MG63 (cell line): Measurements from ENCODE around the gene PSG7. TPM values are rescaled to one million over a fixed set of nuclear protein-coding genes. Genes with fewer than 3 reads are reported as not detected.
A peak's percentile ranks its signal among the peaks of the same experiment; 100 is the strongest.
"Not testable (repeated sequence)": the region's sequence is repeated elsewhere in the genome, so short reads cannot be mapped to it uniquely, and the experiment has no call there.

Source experiments
- DNase-seq: peaks from one replicate; pipeline ENCODE4 v3.0.0-alpha.2; 2020
- H3K27me3 ChIP-seq: fragments of 250-450 bp; sonication (Bioruptor Pico); 2 replicates; pipeline ENCODE4 v1.5.1; 2020; ENCODE audit warnings: mild to moderate bottlenecking, moderate library complexity
- H3K36me3 ChIP-seq: fragments of 250-450 bp; sonication (Bioruptor Pico); 2 replicates; pipeline ENCODE4 v1.5.1; 2020; ENCODE audit warnings: mild to moderate bottlenecking, moderate library complexity
- H3K4me3 ChIP-seq: fragments of 250-450 bp; sonication (Bioruptor Pico); 2 replicates; pipeline ENCODE4 v1.5.1; 2020; ENCODE audit warnings: mild to moderate bottlenecking, moderate library complexity
- H3K9me3 ChIP-seq: fragments of 250-450 bp; sonication (Bioruptor Pico); 2 replicates; pipeline ENCODE4 v1.5.1; 2020; ENCODE audit warnings: mild to moderate bottlenecking, moderate library complexity
- total RNA-seq: library from RNA; depleted of rRNA; stranded (reverse); fragments of >200 nt; shearing (Covaris generic); gene quantifications from 2 replicates; pipeline ENCODE4 v1.2.3, GENCODE V29; 2014; ENCODE audit warnings: low replicate concordance

The PSG7 gene
- total RNA-seq, 1 experiment from 2014 or later = not detected

- peaks cover 15% of the 10 kb centered on the region for H3K36me3 ChIP-seq
- H3K27me3 ChIP-seq = no peaks in the 10 kb centered on the region
- DNase-seq = no peak
- no peak overlapping the region for H3K4me3 ChIP-seq
- peaks cover 19% of the 10 kb centered on the region for H3K9me3 ChIP-seq
These were observed 17.3 kb downstream of the PSG7 start for GRCh38 chr19:42919757-42920079.

GRCh38 chr19:42919070-42919756 is 17.8 kb downstream of the PSG7 start:
- H3K9me3 ChIP-seq = peaks cover 17% of the 10 kb centered on the region
- DNase-seq, H3K4me3 ChIP-seq, H3K27me3 ChIP-seq: not testable (repeated sequence)
- peaks cover 12% of the 10 kb centered on the region for H3K36me3 ChIP-seq

GRCh38 chr19:42918377-42919069 is 18.5 kb downstream of the PSG7 start:
- not testable (repeated sequence) for H3K27me3 ChIP-seq, DNase-seq, H3K4me3 ChIP-seq, H3K36me3 ChIP-seq
- H3K9me3 ChIP-seq = peaks cover 17% of the 10 kb centered on the region

DNA sequence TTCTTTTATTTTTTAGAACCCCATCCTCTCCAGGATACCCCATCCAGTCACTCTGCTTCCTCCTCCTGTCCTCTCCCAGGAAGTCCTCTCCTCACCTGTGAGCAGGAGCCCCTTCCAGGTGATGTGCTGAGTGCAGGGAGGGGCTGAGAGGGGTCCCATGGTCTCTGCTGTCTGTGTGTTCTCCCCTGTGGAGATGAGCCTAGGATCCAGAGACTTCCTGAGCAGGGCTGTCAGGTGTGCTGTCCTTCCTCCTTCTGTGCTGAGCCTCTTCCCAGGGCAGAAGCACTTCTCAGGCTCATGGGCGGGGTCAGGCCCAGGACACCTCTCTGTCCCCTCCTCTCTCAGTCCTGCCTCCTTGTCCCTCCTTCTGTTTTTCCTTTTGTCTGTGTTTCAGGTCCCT is 19.4 kb downstream of the PSG7 start, which contains the start of gene PSG6:
TSS of gene PSG6 (minus strand) at position 261 of the 400 bp plus-strand sequence. CDS start at position 159, 102 bp downstream.
- H3K4me3 ChIP-seq, DNase-seq, H3K27me3 ChIP-seq: not testable (repeated sequence)

GRCh38 chr19:42916931-42917330 is 20.1 kb downstream of the PSG7 start:
- H3K4me3 ChIP-seq, H3K36me3 ChIP-seq, DNase-seq, H3K27me3 ChIP-seq: not testable (repeated sequence)
- H3K9me3 ChIP-seq = peaks cover 10% of the 10 kb centered on the region

More for the DNA sequence above, 19.4 kb downstream of the PSG7 start, which contains the start of gene PSG6:
- H3K36me3 ChIP-seq = not testable (repeated sequence)
- H3K9me3 ChIP-seq = peaks cover 11% of the 10 kb centered on the region

DNA sequence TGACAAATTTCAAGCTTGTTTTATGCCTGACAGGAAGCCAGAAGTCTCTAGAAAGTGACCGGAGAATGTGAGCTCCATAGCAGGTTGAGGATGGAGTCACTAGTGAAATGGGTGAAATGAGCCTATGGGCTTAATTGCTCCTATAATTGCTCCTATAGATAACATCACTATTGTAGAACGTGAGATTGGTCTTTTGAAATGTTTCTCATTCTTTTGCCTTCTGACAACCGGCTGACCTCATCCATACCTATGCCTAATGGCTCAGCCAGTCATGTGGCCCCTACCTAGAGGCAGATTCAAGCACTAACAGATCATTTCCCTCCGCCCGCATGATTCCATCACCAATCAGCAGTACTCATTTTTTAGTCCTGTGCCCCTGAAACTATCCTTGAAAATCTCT is 23.5 kb downstream of the PSG7 start:
- H3K27me3 ChIP-seq, DNase-seq: not testable (repeated sequence)

GRCh38 chr19:42912941-42913340 is 24.1 kb downstream of the PSG7 start:
- H3K27me3 ChIP-seq, H3K9me3 ChIP-seq, DNase-seq, H3K4me3 ChIP-seq, H3K36me3 ChIP-seq: not testable (repeated sequence)

More for the DNA sequence above, 23.5 kb downstream of the PSG7 start:
- not testable (repeated sequence) for H3K9me3 ChIP-seq, H3K4me3 ChIP-seq, H3K36me3 ChIP-seq

DNA sequence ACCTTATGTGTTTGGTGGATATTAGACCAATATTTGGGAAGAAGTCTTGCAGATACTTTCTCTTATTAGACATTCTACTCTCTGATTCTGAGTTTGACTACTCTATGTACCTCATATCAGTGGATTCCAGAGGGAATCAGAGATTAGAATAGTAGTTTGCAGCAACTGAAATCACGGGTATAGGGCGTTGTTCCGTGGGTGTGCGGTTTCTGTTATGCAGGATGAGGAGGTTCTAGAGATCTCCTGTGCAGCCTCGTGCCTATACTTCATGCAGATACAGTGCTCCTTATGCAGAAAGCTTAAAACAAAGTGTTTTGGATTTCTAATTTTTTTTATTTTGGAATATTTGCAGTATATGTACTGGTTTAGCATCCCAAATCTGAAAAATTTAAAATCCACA is 25.3 kb downstream of the PSG7 start:
- not testable (repeated sequence) for H3K27me3 ChIP-seq, H3K9me3 ChIP-seq, H3K4me3 ChIP-seq, DNase-seq, H3K36me3 ChIP-seq

GRCh38 chr19:42906162-42906561 is 30.8 kb downstream of the PSG7 start:
- H3K4me3 ChIP-seq, DNase-seq, H3K9me3 ChIP-seq, H3K27me3 ChIP-seq, H3K36me3 ChIP-seq: not testable (repeated sequence)

DNA sequence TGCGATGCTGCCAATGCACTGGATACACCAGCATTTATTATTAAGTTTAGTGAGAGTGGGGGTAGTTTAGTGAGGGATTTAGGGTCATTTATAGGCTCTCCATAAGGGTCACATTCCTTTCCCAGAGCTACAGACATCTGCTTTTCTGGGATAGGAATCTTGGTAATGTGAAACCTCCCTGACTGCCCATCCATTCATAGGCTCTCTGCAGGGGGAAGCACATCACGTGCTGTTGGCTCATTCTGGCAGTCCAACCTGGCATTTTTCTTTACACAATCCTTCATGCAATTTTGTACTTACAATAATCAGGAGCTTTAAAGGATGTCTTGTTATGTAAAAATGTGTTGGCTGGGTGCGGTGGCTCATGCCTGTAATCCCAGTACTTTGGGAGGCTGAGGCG is 36.4 kb downstream of the PSG7 start:
- peak; percentile 50 for DNase-seq
- H3K27me3 ChIP-seq, H3K4me3 ChIP-seq: not testable (repeated sequence)
- H3K36me3 ChIP-seq = peaks cover 16% of the 10 kb centered on the region
- H3K9me3 ChIP-seq = peaks cover 18% of the 10 kb centered on the region

- peaks cover 17% of the 10 kb centered on the region for H3K36me3 ChIP-seq
- H3K27me3 ChIP-seq, H3K4me3 ChIP-seq, DNase-seq: not testable (repeated sequence)
- peaks cover 24% of the 10 kb centered on the region for H3K9me3 ChIP-seq
These were observed 37.3 kb downstream of the PSG7 start for GRCh38 chr19:42899674-42900073.

GRCh38 chr19:42899110-42899509 is 37.9 kb downstream of the PSG7 start:
- peaks cover 16% of the 10 kb centered on the region for H3K36me3 ChIP-seq
- DNase-seq = not testable (repeated sequence)

DNA sequence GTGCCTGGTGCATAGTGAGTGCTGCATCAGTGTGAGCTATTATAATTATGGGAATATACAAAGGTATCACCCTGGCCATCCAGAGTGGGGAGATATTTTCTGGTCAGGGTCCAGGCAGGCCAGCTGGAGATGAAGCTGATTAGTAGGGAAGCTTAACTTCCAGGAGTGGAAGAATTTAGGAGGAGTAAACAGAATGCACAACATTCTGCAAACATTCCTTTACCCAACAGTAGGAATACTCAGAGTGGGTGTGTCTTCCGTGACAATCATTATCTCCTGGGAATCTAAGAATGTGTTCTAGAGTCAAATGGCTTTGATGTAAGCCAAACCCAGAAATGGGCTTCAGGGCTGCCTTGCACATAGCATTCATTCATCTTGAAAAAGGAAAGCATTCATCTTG is 38.4 kb downstream of the PSG7 start:
- peaks cover 17% of the 10 kb centered on the region for H3K36me3 ChIP-seq
- peak; percentile 67 for DNase-seq
- H3K27me3 ChIP-seq, H3K4me3 ChIP-seq: not testable (repeated sequence)
- H3K9me3 ChIP-seq = peaks cover 21% of the 10 kb centered on the region

More at GRCh38 chr19:42899110-42899509, 37.9 kb downstream of the PSG7 start:
- not testable (repeated sequence) for H3K27me3 ChIP-seq, H3K4me3 ChIP-seq
- H3K9me3 ChIP-seq = peaks cover 24% of the 10 kb centered on the region

- H3K4me3 ChIP-seq, DNase-seq, H3K27me3 ChIP-seq: not testable (repeated sequence)
- peaks cover 23% of the 10 kb centered on the region for H3K36me3 ChIP-seq
- H3K9me3 ChIP-seq = peaks cover 28% of the 10 kb centered on the region
These were observed 39.3 kb downstream of the PSG7 start for GRCh38 chr19:42897729-42898128.

- H3K27me3 ChIP-seq, H3K4me3 ChIP-seq, DNase-seq: not testable (repeated sequence)
- peaks cover 24% of the 10 kb centered on the region for H3K9me3 ChIP-seq
- peaks cover 32% of the 10 kb centered on the region for H3K36me3 ChIP-seq
These were observed 46.6 kb downstream of the PSG7 start for GRCh38 chr19:42890446-42890845.

- Histone ChIP-seq H3K9me3 (peaks cover 15% of the 10 kb centered on the region), H3K36me3 (peaks cover 27% of the 10 kb centered on the region)
- not testable (repeated sequence) for H3K27me3 ChIP-seq, H3K4me3 ChIP-seq, DNase-seq
These were observed 49.0 kb downstream of the PSG7 start for GRCh38 chr19:42887876-42888445.

GRCh38 chr19:42882730-42883129 is 54.3 kb downstream of the PSG7 start:
- not testable (repeated sequence) for H3K9me3 ChIP-seq, H3K4me3 ChIP-seq, H3K27me3 ChIP-seq
- peak; percentile 52 for DNase-seq
- H3K36me3 ChIP-seq = peaks cover 17% of the 10 kb centered on the region
